Measurements from ENCODE around the gene ITFG1. TPM values are rescaled to one million over a fixed set of nuclear protein-coding genes. Genes with fewer than 3 reads are reported as not detected.

Gene ITFG1
- total RNA-seq, 1 donor from 2014 or later = 66.3 TPM

DNA sequence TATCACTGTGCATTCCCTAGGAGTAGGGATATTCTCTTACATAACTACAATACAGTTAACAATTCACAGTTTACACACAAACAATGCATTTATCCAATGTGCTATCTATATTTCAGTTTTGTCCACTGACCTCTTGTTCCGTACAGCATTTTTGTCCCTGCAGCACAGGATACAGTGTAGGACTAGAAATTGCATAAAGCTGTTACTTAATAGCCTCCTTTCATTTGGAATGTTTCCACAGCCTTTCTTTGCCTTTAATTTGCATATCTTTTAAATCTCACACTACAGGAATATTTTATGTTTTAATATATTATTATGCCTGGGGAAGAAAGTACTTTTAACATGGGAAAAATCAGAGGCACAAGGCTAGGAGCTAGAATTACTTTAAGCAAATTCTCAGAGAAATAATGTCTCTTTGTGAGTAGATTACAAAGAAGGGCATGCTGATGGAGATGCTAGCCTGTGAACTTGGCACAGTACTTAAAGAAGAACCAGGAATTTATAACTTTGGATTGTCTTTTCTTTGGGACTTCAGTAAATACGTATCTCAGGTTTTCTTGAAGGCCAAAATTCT, 144.3 kb downstream of the ITFG1 start:
- Mint-ChIP-seq H3K4me1 (ENCODE audit: unreplicated experiment) (no peaks in the 10 kb centered on the region), H3K36me3 (ENCODE audit: low read depth, unreplicated experiment) (no peaks in the 10 kb centered on the region), H3K4me3 (ENCODE audit: unreplicated experiment) (no peak overlapping the region), H3K27ac (ENCODE audit: unreplicated experiment) (no peak overlapping the region), H3K27me3 (ENCODE audit: unreplicated experiment) (peaks cover 1% of the 10 kb centered on the region), H3K9me3 (ENCODE audit: unreplicated experiment) (no peaks in the 10 kb centered on the region)
- TF ChIP-seq, protein P1, sequence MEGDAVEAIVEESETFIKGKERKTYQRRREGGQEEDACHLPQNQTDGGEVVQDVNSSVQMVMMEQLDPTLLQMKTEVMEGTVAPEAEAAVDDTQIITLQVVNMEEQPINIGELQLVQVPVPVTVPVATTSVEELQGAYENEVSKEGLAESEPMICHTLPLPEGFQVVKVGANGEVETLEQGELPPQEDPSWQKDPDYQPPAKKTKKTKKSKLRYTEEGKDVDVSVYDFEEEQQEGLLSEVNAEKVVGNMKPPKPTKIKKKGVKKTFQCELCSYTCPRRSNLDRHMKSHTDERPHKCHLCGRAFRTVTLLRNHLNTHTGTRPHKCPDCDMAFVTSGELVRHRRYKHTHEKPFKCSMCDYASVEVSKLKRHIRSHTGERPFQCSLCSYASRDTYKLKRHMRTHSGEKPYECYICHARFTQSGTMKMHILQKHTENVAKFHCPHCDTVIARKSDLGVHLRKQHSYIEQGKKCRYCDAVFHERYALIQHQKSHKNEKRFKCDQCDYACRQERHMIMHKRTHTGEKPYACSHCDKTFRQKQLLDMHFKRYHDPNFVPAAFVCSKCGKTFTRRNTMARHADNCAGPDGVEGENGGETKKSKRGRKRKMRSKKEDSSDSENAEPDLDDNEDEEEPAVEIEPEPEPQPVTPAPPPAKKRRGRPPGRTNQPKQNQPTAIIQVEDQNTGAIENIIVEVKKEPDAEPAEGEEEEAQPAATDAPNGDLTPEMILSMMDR (IDR thresholded peaks at IDR 0.05; ENCODE audit: unreplicated experiment) = no peak
- DNase-seq (ENCODE audit: low spot score) = no peak

DNA sequence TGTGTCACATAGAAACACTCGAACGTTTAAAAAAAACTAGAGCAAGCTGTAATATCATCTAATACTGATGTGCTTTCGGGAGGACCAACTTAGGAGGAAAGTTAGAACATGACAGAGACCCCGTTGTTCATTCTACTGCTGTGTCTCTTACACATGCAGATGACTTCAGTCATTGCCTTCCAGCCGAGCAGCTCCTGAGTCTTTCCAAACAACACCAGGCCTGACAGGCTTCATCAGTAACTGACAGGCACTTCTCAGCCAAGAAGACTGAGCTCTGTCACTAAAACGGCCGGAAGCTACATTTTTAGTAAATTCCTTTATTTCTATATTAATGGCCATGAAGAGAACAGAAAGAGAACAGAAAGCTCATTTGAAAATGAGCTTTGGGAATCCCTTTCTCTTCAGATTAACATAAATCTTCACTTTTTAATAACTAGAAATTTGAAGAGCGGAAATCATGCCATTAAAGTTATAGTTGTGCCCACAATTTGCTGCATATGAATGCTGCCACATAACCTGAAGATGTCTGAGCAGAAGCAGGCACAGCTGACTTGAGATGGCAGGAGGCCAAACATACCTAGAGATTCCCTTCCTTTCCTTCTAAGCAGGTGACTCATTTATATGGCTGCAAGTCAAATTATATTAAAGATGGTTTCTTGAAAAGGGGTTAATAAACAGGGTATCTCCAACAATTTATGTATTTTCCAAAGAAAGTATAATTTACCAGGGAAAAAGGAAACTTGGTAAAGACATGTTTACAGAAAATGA, 148.9 kb downstream of the ITFG1 start:
- H3K36me3 Mint-ChIP-seq (ENCODE audit: low read depth, unreplicated experiment) = no peaks in the 10 kb centered on the region
- H3K9me3 Mint-ChIP-seq (ENCODE audit: unreplicated experiment) = no peaks in the 10 kb centered on the region
- H3K4me3 Mint-ChIP-seq (ENCODE audit: unreplicated experiment) = no peak overlapping the region
- TF ChIP-seq, protein P1 (IDR thresholded peaks at IDR 0.05; ENCODE audit: unreplicated experiment) = no peak
- no peak overlapping the region for H3K27ac Mint-ChIP-seq (ENCODE audit: unreplicated experiment)
- H3K27me3 Mint-ChIP-seq (ENCODE audit: unreplicated experiment) = peaks cover 1% of the 10 kb centered on the region
- no peak for DNase-seq (ENCODE audit: low spot score)
- H3K4me1 Mint-ChIP-seq (ENCODE audit: unreplicated experiment) = no peaks in the 10 kb centered on the region

DNA sequence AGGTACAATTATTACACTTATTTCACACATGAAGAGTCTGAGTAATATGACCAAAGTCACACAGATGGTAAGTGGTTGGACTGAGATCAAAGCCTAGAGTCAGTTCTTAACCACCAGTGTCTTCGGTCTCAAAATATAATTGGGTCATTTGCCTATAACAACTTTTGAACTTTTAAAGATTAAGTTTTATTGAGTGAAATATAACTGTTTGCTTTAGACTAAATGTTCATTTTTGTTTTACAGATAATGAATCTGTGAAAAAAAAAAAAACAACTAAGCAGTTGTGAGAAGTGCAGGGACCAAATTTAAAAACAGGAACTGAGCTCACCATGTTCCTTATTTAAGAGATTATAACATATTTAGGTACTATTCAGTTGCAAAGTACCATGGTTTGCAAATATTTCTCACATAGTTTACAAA, 150.1 kb downstream of the ITFG1 start:
- TF ChIP-seq, protein P1 (IDR thresholded peaks at IDR 0.05; ENCODE audit: unreplicated experiment) = no peak
- no peak for DNase-seq (ENCODE audit: low spot score)
- Mint-ChIP-seq H3K36me3 (ENCODE audit: low read depth, unreplicated experiment) (no peaks in the 10 kb centered on the region), H3K9me3 (ENCODE audit: unreplicated experiment) (no peaks in the 10 kb centered on the region), H3K27me3 (ENCODE audit: unreplicated experiment) (no peaks in the 10 kb centered on the region), H3K27ac (ENCODE audit: unreplicated experiment) (no peak overlapping the region), H3K4me3 (ENCODE audit: unreplicated experiment) (no peak overlapping the region), H3K4me1 (ENCODE audit: unreplicated experiment) (no peaks in the 10 kb centered on the region)

DNA sequence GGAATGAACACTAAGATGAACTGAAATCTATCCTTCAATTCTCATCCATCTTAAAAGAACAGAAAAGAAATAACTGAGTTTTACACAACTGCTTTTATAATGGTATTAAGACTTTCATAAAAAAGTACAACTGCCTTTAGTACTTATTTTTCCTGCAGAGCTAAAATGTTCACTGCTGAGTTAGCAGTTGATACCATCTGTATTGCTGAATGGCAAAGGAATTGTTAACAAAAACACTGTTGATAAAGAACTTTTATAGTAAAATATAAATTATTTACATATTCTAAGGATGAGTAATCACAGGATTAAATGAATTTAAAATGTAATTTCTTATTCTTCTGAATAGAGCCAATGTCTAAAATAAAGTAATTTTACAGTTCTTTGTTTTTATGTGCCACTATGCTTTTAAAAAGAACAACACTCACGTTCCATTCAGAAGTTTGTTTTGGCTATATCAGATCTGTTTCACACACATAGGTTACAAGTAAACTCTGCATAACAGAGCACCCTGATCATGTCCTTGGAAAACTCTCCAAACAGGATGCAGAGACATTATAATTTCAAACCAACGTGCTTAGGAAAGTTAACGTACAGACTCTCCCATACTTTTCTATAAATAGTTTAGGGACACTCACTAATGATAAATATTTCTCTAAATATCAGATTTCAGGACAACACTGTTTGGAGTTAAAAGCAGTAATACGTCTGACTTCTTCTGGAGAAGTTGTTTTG, 151.1 kb downstream of the ITFG1 start:
- Mint-ChIP-seq H3K4me1 (ENCODE audit: unreplicated experiment) (no peaks in the 10 kb centered on the region), H3K27ac (ENCODE audit: unreplicated experiment) (no peak overlapping the region), H3K9me3 (ENCODE audit: unreplicated experiment) (no peaks in the 10 kb centered on the region), H3K4me3 (ENCODE audit: unreplicated experiment) (no peak overlapping the region), H3K27me3 (ENCODE audit: unreplicated experiment) (no peaks in the 10 kb centered on the region), H3K36me3 (ENCODE audit: low read depth, unreplicated experiment) (no peaks in the 10 kb centered on the region)
- TF ChIP-seq, protein P1 (IDR thresholded peaks at IDR 0.05; ENCODE audit: unreplicated experiment) = no peak
- no peak for DNase-seq (ENCODE audit: low spot score)
